Naive thymus-derived CD4-positive, alpha-beta T cell (primary cell): ENCODE measurements around the gene FEM1B. TPM values are rescaled to one million over a fixed set of nuclear protein-coding genes. Genes with fewer than 3 reads are reported as not detected.
A peak's percentile ranks its signal among the peaks of the same experiment; 100 is the strongest.

ENCODE experiments used
- ATAC-seq: fragments of 150-1000 bp; cut with Tn5 transposase; 2 replicates; pipeline ENCODE4 v1.10.0; 2021; ENCODE audit warnings: mild to moderate bottlenecking, moderate library complexity
- CTCF ChIA-PET: fragments of 350-600 bp; sonication (Branson Sonifier 250); formaldehyde crosslinking; loops from one replicate; lab custom pipeline; 2021; ENCODE audit warnings: antibody characterized with exemption; lab: Charles Lee
- POLR2A ChIA-PET: fragments of 350-600 bp; sonication (Branson Sonifier 250); formaldehyde crosslinking; loops from one replicate; lab custom pipeline; 2021; ENCODE audit warnings: antibody characterized with exemption, inconsistent platforms; lab: Charles Lee
- DNase-seq, 9 donors: peaks; one replicate each; pipeline versions ENCODE4 v3.0.0 to v3.0.0-alpha.2; 2020 to 2022; ENCODE audit warnings: mixed read lengths in 1 of 9
- H3K27ac ChIP-seq: one replicate; pipeline ENCODE4 v1.7.0; 2013; ENCODE audit warnings: mild to moderate bottlenecking, low read depth, low read length, moderate library complexity
- H3K27me3 ChIP-seq, 2 donors: one replicate each; pipeline ENCODE4 v1.7.0; 2013; ENCODE audit warnings: low read length in 2 of 2, mild to moderate bottlenecking in 2 of 2, moderate library complexity in 2 of 2; ENCODE audit not compliant: control insufficient read depth in 2 of 2, insufficient read depth in 2 of 2
- H3K36me3 ChIP-seq, 3 experiments: 1 replicate in 2 of 3; 2 replicates in 1 of 3; pipeline ENCODE4 v1.7.0; 2013; ENCODE audit warnings: low read length in 3 of 3, mild to moderate bottlenecking in 3 of 3, moderate library complexity in 1 of 3; ENCODE audit not compliant: insufficient read depth in 3 of 3, control insufficient read depth in 2 of 3
- H3K4me1 ChIP-seq, 2 donors: one replicate each; pipeline ENCODE4 v1.7.0; 2013; ENCODE audit warnings: low read length in 2 of 2, mild to moderate bottlenecking in 2 of 2, moderate library complexity in 1 of 2; ENCODE audit not compliant: control insufficient read depth in 2 of 2, insufficient read depth in 2 of 2
- H3K4me3 ChIP-seq: 2 replicates; pipeline ENCODE4 v1.7.0; 2013; ENCODE audit warnings: mild to moderate bottlenecking, low read length
- H3K9me3 ChIP-seq, 3 experiments: 1 replicate in 2 of 3; 2 replicates in 1 of 3; pipeline ENCODE4 v1.7.0; 2013; ENCODE audit warnings: low read length in 3 of 3; ENCODE audit not compliant: control insufficient read depth in 2 of 3
- H3K27ac Mint-ChIP-seq, 9 donors: one replicate each; pipeline ENCODE4 v1.8.0; 2020 to 2022; ENCODE audit warnings: mixed read lengths in 9 of 9, mild to moderate bottlenecking in 8 of 9, moderate library complexity in 5 of 9, inconsistent platforms in 2 of 9
- H3K27me3 Mint-ChIP-seq, 5 donors: one replicate each; pipeline ENCODE4 v1.8.0; 2021 to 2022; ENCODE audit warnings: mixed read lengths in 5 of 5, mild to moderate bottlenecking in 1 of 5
- H3K36me3 Mint-ChIP-seq, 5 donors: one replicate each; pipeline ENCODE4 v1.8.0; 2020 to 2022; ENCODE audit warnings: mixed read lengths in 5 of 5, mild to moderate bottlenecking in 3 of 5, inconsistent platforms in 1 of 5
- H3K4me1 Mint-ChIP-seq, 7 donors: one replicate each; pipeline ENCODE4 v1.8.0; 2020 to 2022; ENCODE audit warnings: mixed read lengths in 7 of 7, mild to moderate bottlenecking in 3 of 7, inconsistent platforms in 1 of 7
- H3K4me3 Mint-ChIP-seq, 10 donors: one replicate each; pipeline ENCODE4 v1.8.0; 2020 to 2022; ENCODE audit warnings: mild to moderate bottlenecking in 10 of 10, mixed read lengths in 10 of 10, moderate library complexity in 6 of 10, inconsistent platforms in 2 of 10
- H3K9me3 Mint-ChIP-seq, 11 donors: one replicate each; pipeline ENCODE4 v1.8.0; 2020 to 2022; ENCODE audit warnings: mixed read lengths in 11 of 11, mild to moderate bottlenecking in 4 of 11, inconsistent platforms in 1 of 11, moderate library complexity in 1 of 11
- intact Hi-C, 2 donors: fragments of 100-400 bp; cut with micrococcal nuclease; formaldehyde crosslinking; loops; one replicate each; pipeline ENCODE4 v1.15.1; 2023
- polyA plus RNA-seq, 2 donors: library from polyadenylated mRNA; unstranded; fragments of 300-500 nt; fragmentation: Illumina TruSeq; gene quantifications; one replicate each; pipeline ENCODE4 v1.2.3, GENCODE V29; 2021
- total RNA-seq, 6 experiments: library from RNA in 5 of 6; stranded (reverse) in 5 of 6; gene quantifications; 1 replicate in 5 of 6; 2 replicates in 1 of 6; pipeline ENCODE4 v1.2.3 and lab custom pipeline; 2021 to 2026

Gene FEM1B
- total and polyA plus RNA-seq, 7 experiments from 2014 or later, result 12.0 to 73.2 (median 58.6) TPM

DNA sequence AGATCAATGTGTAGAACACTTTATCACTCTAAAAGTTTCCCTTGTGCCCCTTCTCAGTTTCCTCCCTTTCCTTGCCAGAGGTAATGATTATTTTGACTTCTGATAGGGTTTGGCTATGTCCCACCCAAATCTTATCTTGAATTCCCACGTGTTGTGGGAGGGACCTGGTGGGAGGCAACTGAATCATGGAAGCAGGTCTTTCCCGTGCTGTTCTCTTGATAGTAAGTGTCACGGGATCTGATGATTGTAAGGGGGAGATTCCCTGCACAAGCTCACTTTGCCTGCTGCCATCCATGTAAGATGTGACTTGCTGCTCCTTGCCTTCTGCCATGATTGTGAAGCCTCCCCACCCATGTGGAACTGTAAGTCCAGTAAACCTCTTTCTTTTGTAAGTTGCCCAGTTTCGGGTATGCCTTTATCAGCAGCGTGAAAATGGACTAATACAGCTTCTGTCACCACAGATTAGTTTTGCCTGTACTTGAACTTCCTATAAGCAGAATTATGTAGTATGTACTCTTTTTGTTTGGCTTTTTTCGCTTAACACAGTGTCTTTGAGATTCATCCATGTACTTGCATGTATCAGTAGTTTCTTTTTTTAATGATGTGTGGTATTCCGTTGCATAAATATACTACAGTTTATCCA, 7.2 kb downstream of the FEM1B start:
- peak overlapping the region in 3 of 9 donors; percentile 37 to 43 (median 38) for H3K27ac Mint-ChIP-seq
- H3K4me1 Mint-ChIP-seq, result peaks cover 61 to 92% (median 79%) of the 10 kb centered on the region in 7 donors
- H3K4me3 Mint-ChIP-seq, result peak overlapping the region in 5 of 10 donors; percentile 6 to 42 (median 34)
- no peak overlapping the region for H3K27ac ChIP-seq
- peaks cover 30 to 44% of the 10 kb centered on the region in 2 donors for H3K4me1 ChIP-seq
- peaks cover 0 to 3% (median 0%) of the 10 kb centered on the region in 11 donors for H3K9me3 Mint-ChIP-seq
- H3K36me3 ChIP-seq, result peaks cover 0 to 21% (median 7%) of the 10 kb centered on the region in 3 experiments
- ATAC-seq (no peak), DNase-seq (no peak)
- H3K27me3 ChIP-seq, result no peaks in the 10 kb centered on the region
- ChIA-PET POLR2A (interaction anchor here (0.7 kb wide), 1 partner anchor 30 kb away, joined by 4 read pairs; no protein-coding TSS in a partner anchor), CTCF (no interaction called here)
- H3K27me3 Mint-ChIP-seq, result no peaks in the 10 kb centered on the region
- intact Hi-C loops, result no loop called here
- peaks cover 19 to 36% (median 21%) of the 10 kb centered on the region in 5 donors for H3K36me3 Mint-ChIP-seq
- no peak overlapping the region for H3K4me3 ChIP-seq
- no peaks in the 10 kb centered on the region for H3K9me3 ChIP-seq

GRCh38 chr15:68285259-68285980, 7.9 kb downstream of the FEM1B start:
- H3K4me3 ChIP-seq, result no peak overlapping the region
- H3K4me1 ChIP-seq, result peaks cover 24 to 38% of the 10 kb centered on the region in 2 donors
- ATAC-seq (no peak), DNase-seq (no peak)
- Mint-ChIP-seq H3K36me3 (peaks cover 21 to 37% (median 24%) of the 10 kb centered on the region in 5 donors), H3K27me3 (no peaks in the 10 kb centered on the region), H3K4me1 (peaks cover 59 to 90% (median 79%) of the 10 kb centered on the region in 7 donors), H3K4me3 (peak overlapping the region in 6 of 10 donors; percentile 6 to 52 (median 10)), H3K27ac (peak overlapping the region in 2 of 9 donors; percentile 27 to 56), H3K9me3 (peaks cover 0 to 3% (median 0%) of the 10 kb centered on the region in 11 donors)
- no peaks in the 10 kb centered on the region for H3K9me3 ChIP-seq
- CTCF ChIA-PET, result no interaction called here
- intact Hi-C loops, result no loop called here
- POLR2A ChIA-PET, result interaction anchor here (0.7 kb wide), 1 partner anchor 30 kb away, joined by 4 read pairs; no protein-coding TSS in a partner anchor
- no peaks in the 10 kb centered on the region for H3K27me3 ChIP-seq
- no peak overlapping the region for H3K27ac ChIP-seq
- peaks cover 0 to 28% (median 7%) of the 10 kb centered on the region in 3 experiments for H3K36me3 ChIP-seq

GRCh38 chr15:68286256-68286655, 8.7 kb downstream of the FEM1B start:
- intact Hi-C loops, result no loop called here
- Histone ChIP-seq H3K27me3 (no peaks in the 10 kb centered on the region), H3K4me1 (peaks cover 16 to 30% of the 10 kb centered on the region in 2 donors), H3K36me3 (peaks cover 0 to 36% (median 15%) of the 10 kb centered on the region in 3 experiments), H3K27ac (no peak overlapping the region), H3K4me3 (no peak overlapping the region), H3K9me3 (no peaks in the 10 kb centered on the region)
- peak overlapping the region in 4 of 10 donors; percentile 6 to 41 (median 28) for H3K4me3 Mint-ChIP-seq
- no peaks in the 10 kb centered on the region for H3K27me3 Mint-ChIP-seq
- ATAC-seq (no peak), DNase-seq (no peak)
- POLR2A ChIA-PET, result no interaction called here
- peak overlapping the region in 1 of 9 donors; percentile 14 for H3K27ac Mint-ChIP-seq
- H3K36me3 Mint-ChIP-seq, result peaks cover 24 to 40% (median 29%) of the 10 kb centered on the region in 5 donors
- H3K4me1 Mint-ChIP-seq, result peaks cover 54 to 88% (median 76%) of the 10 kb centered on the region in 7 donors
- H3K9me3 Mint-ChIP-seq, result peaks cover 0 to 3% (median 0%) of the 10 kb centered on the region in 11 donors
- CTCF ChIA-PET, result no interaction called here

DNA sequence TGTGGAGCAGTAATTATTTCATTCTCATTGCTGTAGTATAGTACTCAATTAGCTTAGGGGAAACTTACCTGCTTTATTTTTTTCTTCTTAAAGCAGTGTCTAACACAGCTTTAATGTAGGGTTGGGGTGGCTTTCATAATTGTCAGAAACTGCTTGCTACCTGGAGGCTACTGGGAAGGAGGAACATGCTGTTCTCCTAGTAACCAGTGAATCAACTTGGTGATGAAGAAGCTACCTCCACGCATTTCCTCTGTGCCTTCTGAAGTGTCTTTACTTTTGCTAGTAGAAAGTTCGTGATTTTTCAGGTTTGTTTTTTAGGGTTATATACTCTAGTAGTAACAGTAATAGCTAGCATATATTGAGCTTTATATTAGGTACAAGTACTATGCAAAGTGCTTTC, 11.5 kb downstream of the FEM1B start:
- H3K36me3 ChIP-seq, result peaks cover 0 to 42% (median 16%) of the 10 kb centered on the region in 3 experiments
- CTCF ChIA-PET, result interaction anchor here (1.1 to 1.6 kb wide), 2 partner anchors 9 to 36 kb away, joined by 3 read pairs; no protein-coding TSS in a partner anchor

DNA sequence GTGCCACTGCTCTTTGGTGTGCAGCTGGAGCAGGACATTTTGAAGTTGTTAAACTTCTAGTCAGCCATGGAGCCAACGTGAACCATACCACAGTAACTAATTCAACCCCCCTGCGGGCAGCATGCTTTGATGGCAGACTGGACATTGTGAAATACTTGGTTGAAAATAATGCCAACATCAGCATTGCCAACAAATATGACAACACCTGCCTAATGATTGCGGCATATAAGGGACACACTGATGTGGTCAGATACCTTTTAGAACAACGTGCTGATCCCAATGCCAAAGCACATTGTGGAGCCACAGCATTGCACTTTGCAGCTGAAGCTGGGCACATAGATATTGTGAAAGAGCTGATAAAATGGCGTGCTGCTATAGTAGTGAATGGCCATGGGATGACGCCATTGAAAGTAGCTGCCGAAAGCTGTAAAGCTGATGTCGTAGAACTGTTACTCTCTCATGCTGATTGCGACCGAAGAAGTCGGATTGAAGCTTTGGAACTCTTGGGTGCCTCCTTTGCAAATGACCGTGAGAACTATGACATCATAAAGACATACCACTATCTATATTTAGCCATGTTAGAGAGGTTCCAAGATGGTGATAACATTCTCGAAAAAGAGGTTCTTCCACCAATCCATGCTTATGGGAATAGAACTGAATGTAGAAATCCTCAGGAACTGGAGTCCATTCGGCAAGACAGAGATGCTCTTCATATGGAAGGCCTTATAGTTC, 12.2 kb downstream of the FEM1B start:
- H3K4me3 Mint-ChIP-seq, result no peak overlapping the region
- H3K27me3 Mint-ChIP-seq, result no peaks in the 10 kb centered on the region
- peaks cover 25 to 42% (median 27%) of the 10 kb centered on the region in 5 donors for H3K36me3 Mint-ChIP-seq
- POLR2A ChIA-PET, result interaction anchor here (1.0 to 4.4 kb wide), 4 partner anchors 7 to 12 kb away, joined by 3 to 17 read pairs (median 8); partner anchors contain the start of gene FEM1B
- CTCF ChIA-PET, result interaction anchor here (1.1 to 1.6 kb wide), 2 partner anchors 9 to 37 kb away, joined by 3 read pairs; no protein-coding TSS in a partner anchor
- H3K4me1 Mint-ChIP-seq, result peaks cover 43 to 87% (median 68%) of the 10 kb centered on the region in 7 donors
- Histone ChIP-seq H3K4me1 (peaks cover 14 to 21% of the 10 kb centered on the region in 2 donors), H3K4me3 (no peak overlapping the region), H3K27ac (no peak overlapping the region), H3K27me3 (no peaks in the 10 kb centered on the region), H3K9me3 (no peaks in the 10 kb centered on the region), H3K36me3 (peaks cover 0 to 37% (median 12%) of the 10 kb centered on the region in 3 experiments)
- ATAC-seq, result no peak
- peaks cover 0 to 2% (median 0%) of the 10 kb centered on the region in 11 donors for H3K9me3 Mint-ChIP-seq
- DNase-seq, result no peak
- H3K27ac Mint-ChIP-seq, result peak overlapping the region in 2 of 9 donors; percentile 15 to 53
- intact Hi-C loops, result no loop called here

More for the DNA sequence above, 11.5 kb downstream of the FEM1B start:
- peaks cover 0 to 3% (median 0%) of the 10 kb centered on the region in 11 donors for H3K9me3 Mint-ChIP-seq
- ATAC-seq, result no peak
- POLR2A ChIA-PET, result interaction anchor here (1.0 to 4.4 kb wide), 3 partner anchors 8 to 12 kb away, joined by 3 to 17 read pairs (median 13); partner anchors contain the start of gene FEM1B
- H3K4me3 Mint-ChIP-seq, result peak overlapping the region in 1 of 10 donors; percentile 24
- Histone ChIP-seq H3K27me3 (no peaks in the 10 kb centered on the region), H3K27ac (no peak overlapping the region), H3K4me1 (peaks cover 14 to 21% of the 10 kb centered on the region in 2 donors), H3K4me3 (no peak overlapping the region), H3K9me3 (no peaks in the 10 kb centered on the region)
- no peak for DNase-seq
- intact Hi-C loops, result no loop called here
- H3K27me3 Mint-ChIP-seq, result no peaks in the 10 kb centered on the region
- peaks cover 27 to 45% (median 31%) of the 10 kb centered on the region in 5 donors for H3K36me3 Mint-ChIP-seq
- H3K27ac Mint-ChIP-seq, result peak overlapping the region in 5 of 9 donors; percentile 18 to 68 (median 31)
- H3K4me1 Mint-ChIP-seq, result peaks cover 46 to 88% (median 68%) of the 10 kb centered on the region in 7 donors
